Measurements from ENCODE around the gene FAM120B. TPM values are rescaled to one million over a fixed set of nuclear protein-coding genes. Genes with fewer than 3 reads are reported as not detected.
"Not testable (repeated sequence)": the region's sequence is repeated elsewhere in the genome, so short reads cannot be mapped to it uniquely, and the experiment has no call there.

Gene FAM120B
- total RNA-seq, 4 donors from 2014 or later, result 21.8 to 25.7 (median 22.7) TPM

- no peak overlapping the region for H3K4me3 ChIP-seq (ENCODE audit: low read depth, poor library complexity, severe bottlenecking)
- no peak for TF ChIP-seq CTCF (IDR thresholded peaks at IDR 0.05)
- TF ChIP-seq POLR2A (IDR thresholded peaks at IDR 0.05), result no peak
- 41 to 42% methylated on average over 1 of the region's 1 CpG for WGBS, 2 donors
- no peak for DNase-seq (ENCODE audit: low spot score in 2 of 2)
- intact Hi-C loops (cut with DNase I; ENCODE audit: low total_unique reads), result no loop called here
Observed at GRCh38 chr6:170317076-170317475, 10.5 kb downstream of the FAM120B start.

- DNase-seq (ENCODE audit: low spot score in 2 of 2), result no peak
- 60 to 63% methylated on average over 5 of the region's 5 CpGs for WGBS, 2 donors
- no peak overlapping the region for H3K4me3 ChIP-seq (ENCODE audit: low read depth, poor library complexity, severe bottlenecking)
- intact Hi-C loops (cut with DNase I; ENCODE audit: low total_unique reads), result no loop called here
- no peak for TF ChIP-seq CTCF (IDR thresholded peaks at IDR 0.05)
- TF ChIP-seq POLR2A (IDR thresholded peaks at IDR 0.05), result no peak
Observed at GRCh38 chr6:170317718-170318117, 11.2 kb downstream of the FAM120B start.

- no peak overlapping the region for H3K4me3 ChIP-seq (ENCODE audit: low read depth, poor library complexity, severe bottlenecking)
- no peak for DNase-seq (ENCODE audit: low spot score in 2 of 2)
- 88 to 90% methylated on average over 8 of the region's 8 CpGs for WGBS, 2 donors
- TF ChIP-seq POLR2A (IDR thresholded peaks at IDR 0.05) (no peak), CTCF (IDR thresholded peaks at IDR 0.05) (no peak)
- intact Hi-C loops (cut with DNase I; ENCODE audit: low total_unique reads), result no loop called here
Observed at GRCh38 chr6:170329321-170329720, 22.8 kb downstream of the FAM120B start.

- intact Hi-C loops (cut with DNase I; ENCODE audit: low total_unique reads); H3K4me3 ChIP-seq (ENCODE audit: low read depth, poor library complexity, severe bottlenecking); DNase-seq (ENCODE audit: low spot score in 2 of 2): not testable (repeated sequence)
- 96 to 97% methylated on average over 3 of the region's 3 CpGs for WGBS, 2 donors
Observed at GRCh38 chr6:170335199-170335598, 28.6 kb downstream of the FAM120B start.

GRCh38 chr6:170344631-170345576 is 38.3 kb downstream of the FAM120B start:
- DNase-seq (ENCODE audit: low spot score in 2 of 2), result peak in 1 of 2 donors; percentile 30
- no peak for TF ChIP-seq CTCF (IDR thresholded peaks at IDR 0.05)
- no peak for TF ChIP-seq POLR2A (IDR thresholded peaks at IDR 0.05)
- no peak overlapping the region for H3K4me3 ChIP-seq (ENCODE audit: low read depth, poor library complexity, severe bottlenecking)
- WGBS, 2 donors, result 63 to 67% methylated on average over 9 to 10 of the region's 10 CpGs
- intact Hi-C loops (cut with DNase I; ENCODE audit: low total_unique reads), result no loop called here

DNA sequence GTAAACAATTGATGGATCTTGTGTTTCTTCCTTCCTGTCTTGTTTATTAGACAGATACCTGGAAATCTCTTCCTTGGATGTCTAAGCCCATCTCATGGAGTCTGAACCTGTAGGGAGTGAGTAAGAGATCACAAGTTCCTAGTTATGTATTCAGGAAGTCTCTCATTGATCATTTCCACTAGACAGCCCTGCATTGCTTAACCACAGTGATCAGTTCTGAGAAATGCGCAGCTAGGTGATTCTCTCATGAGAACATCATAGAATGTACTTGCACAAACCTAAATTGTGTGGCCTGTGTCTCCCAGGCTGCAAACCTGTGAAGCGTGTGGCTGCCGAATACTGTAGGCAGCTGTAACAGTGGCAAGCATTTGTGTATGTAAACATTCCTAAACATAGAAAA is 39.1 kb downstream of the FAM120B start:
- H3K4me3 ChIP-seq (ENCODE audit: low read depth, poor library complexity, severe bottlenecking), result no peak overlapping the region
- TF ChIP-seq POLR2A (IDR thresholded peaks at IDR 0.05), result no peak
- no peak for TF ChIP-seq CTCF (IDR thresholded peaks at IDR 0.05)
- intact Hi-C loops (cut with DNase I; ENCODE audit: low total_unique reads), result no loop called here
- DNase-seq (ENCODE audit: low spot score in 2 of 2), result no peak
- 99 to 100% methylated on average over 3 of the region's 3 CpGs for WGBS, 2 donors
